NCI-H446 (cell line): ENCODE measurements around the gene THBS4.

Experiments
- DNase-seq, 2 experiments: peaks; one replicate each; lab custom pipeline; 2025; lab: John Stamatoyannopoulos, UW

THBS4 gene

GRCh38 chr5:80116465-80116864, 81.3 kb downstream of the THBS4 start:
- DNase-seq, result no peak

GRCh38 chr5:80117446-80117845, 82.3 kb downstream of the THBS4 start:
- DNase-seq, result no peak

- DNase-seq, result peak in 1 of 2 experiments; percentile 47
Measured at GRCh38 chr5:80119372-80119771, 84.2 kb downstream of the THBS4 start.

GRCh38 chr5:80122579-80122978, 87.4 kb downstream of the THBS4 start:
- DNase-seq, result no peak

GRCh38 chr5:80124121-80124918, 89.2 kb downstream of the THBS4 start:
- DNase-seq, result no peak

GRCh38 chr5:80125022-80125961, 90.1 kb downstream of the THBS4 start:
- no peak for DNase-seq

- no peak for DNase-seq
Measured at GRCh38 chr5:80125962-80126480, 90.9 kb downstream of the THBS4 start.

- no peak for DNase-seq
Measured at GRCh38 chr5:80127116-80127552, 92.0 kb downstream of the THBS4 start.

GRCh38 chr5:80128141-80128540, 93.0 kb downstream of the THBS4 start:
- DNase-seq, result no peak

GRCh38 chr5:80129146-80129545, 94.0 kb downstream of the THBS4 start:
- DNase-seq, result no peak
